ENCODE results near the gene CWF19L2.

GRCh38 chr11:107357877-107358276, 99.7 kb downstream of the CWF19L2 start:
- TF ChIP-seq, protein P1, sequence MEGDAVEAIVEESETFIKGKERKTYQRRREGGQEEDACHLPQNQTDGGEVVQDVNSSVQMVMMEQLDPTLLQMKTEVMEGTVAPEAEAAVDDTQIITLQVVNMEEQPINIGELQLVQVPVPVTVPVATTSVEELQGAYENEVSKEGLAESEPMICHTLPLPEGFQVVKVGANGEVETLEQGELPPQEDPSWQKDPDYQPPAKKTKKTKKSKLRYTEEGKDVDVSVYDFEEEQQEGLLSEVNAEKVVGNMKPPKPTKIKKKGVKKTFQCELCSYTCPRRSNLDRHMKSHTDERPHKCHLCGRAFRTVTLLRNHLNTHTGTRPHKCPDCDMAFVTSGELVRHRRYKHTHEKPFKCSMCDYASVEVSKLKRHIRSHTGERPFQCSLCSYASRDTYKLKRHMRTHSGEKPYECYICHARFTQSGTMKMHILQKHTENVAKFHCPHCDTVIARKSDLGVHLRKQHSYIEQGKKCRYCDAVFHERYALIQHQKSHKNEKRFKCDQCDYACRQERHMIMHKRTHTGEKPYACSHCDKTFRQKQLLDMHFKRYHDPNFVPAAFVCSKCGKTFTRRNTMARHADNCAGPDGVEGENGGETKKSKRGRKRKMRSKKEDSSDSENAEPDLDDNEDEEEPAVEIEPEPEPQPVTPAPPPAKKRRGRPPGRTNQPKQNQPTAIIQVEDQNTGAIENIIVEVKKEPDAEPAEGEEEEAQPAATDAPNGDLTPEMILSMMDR (IDR thresholded peaks at IDR 0.05) = no peak
- no peak for TF ChIP-seq POLR2A (IDR thresholded peaks at IDR 0.05)
